Neural progenitor cell (in vitro differentiated cells): ENCODE measurements around the gene TLCD2. TPM values are rescaled to one million over a fixed set of nuclear protein-coding genes. Genes with fewer than 3 reads are reported as not detected.
"Not testable (repeated sequence)": the region's sequence is repeated elsewhere in the genome, so short reads cannot be mapped to it uniquely, and the experiment has no call there.

Experiments used
- DNase-seq: peaks from one replicate; pipeline ENCODE4 v3.0.0-alpha.2; 2016; ENCODE audit warnings: low spot score
- H2AFZ ChIP-seq: fragments of 200-600 bp; sonication (generic); replicated peaks from 2 replicates; pipeline ENCODE4 v1.6.1; 2016; ENCODE audit warnings: antibody characterized with exemption
- H3F3A ChIP-seq: fragments of 200-600 bp; sonication (generic); 2 replicates; pipeline ENCODE4 v1.6.1; 2016; ENCODE audit warnings: antibody characterized with exemption, low read depth
- H3K27ac ChIP-seq: fragments of 200-600 bp; sonication (generic); 2 replicates; pipeline ENCODE4 v1.5.1; 2016; ENCODE audit warnings: mild to moderate bottlenecking
- H3K27me3 ChIP-seq: fragments of 200-600 bp; sonication (generic); 2 replicates; pipeline ENCODE4 v1.6.1; 2016; ENCODE audit warnings: mild to moderate bottlenecking, moderate library complexity
- H3K36me3 ChIP-seq: fragments of 200-600 bp; sonication (generic); 2 replicates; pipeline ENCODE4 v1.5.1; 2016
- H3K4me1 ChIP-seq: fragments of 200-600 bp; sonication (generic); 2 replicates; pipeline ENCODE4 v1.6.1; 2016; ENCODE audit warnings: mixed run types
- H3K4me2 ChIP-seq: fragments of 200-600 bp; sonication (generic); 2 replicates; pipeline ENCODE4 v1.6.1; 2016
- H3K4me3 ChIP-seq: fragments of 200-600 bp; sonication (generic); 2 replicates; pipeline ENCODE4 v1.5.1; 2016
- H3K79me2 ChIP-seq: fragments of 200-600 bp; sonication (generic); 2 replicates; pipeline ENCODE4 v1.6.1; 2016; ENCODE audit warnings: low read depth
- H3K9ac ChIP-seq: fragments of 200-600 bp; sonication (generic); 2 replicates; pipeline ENCODE4 v1.6.1; 2016
- H3K9me3 ChIP-seq: fragments of 200-600 bp; sonication (generic); 2 replicates; pipeline ENCODE4 v1.5.1; 2016; ENCODE audit warnings: low read depth
- H4K20me1 ChIP-seq: fragments of 200-600 bp; sonication (generic); 2 replicates; pipeline ENCODE4 v1.6.1; 2016; ENCODE audit warnings: low read depth
- H3K27ac Mint-ChIP-seq: 3 replicates; pipeline ENCODE4 v1.8.0; 2021; ENCODE audit warnings: mixed read lengths
- H3K27me3 Mint-ChIP-seq: 2 replicates; pipeline ENCODE4 v1.8.0; 2022; ENCODE audit warnings: low read depth, mild to moderate bottlenecking, inconsistent platforms, moderate library complexity, mixed read lengths; ENCODE audit not compliant: insufficient read depth
- H3K36me3 Mint-ChIP-seq: 3 replicates; pipeline ENCODE4 v1.8.0; 2021; ENCODE audit warnings: mixed read lengths
- H3K4me1 Mint-ChIP-seq: 3 replicates; pipeline ENCODE4 v1.8.0; 2021; ENCODE audit warnings: mixed read lengths
- H3K4me3 Mint-ChIP-seq: 3 replicates; pipeline ENCODE4 v1.8.0; 2021; ENCODE audit warnings: mild to moderate bottlenecking, moderate library complexity, mixed read lengths
- H3K9me3 Mint-ChIP-seq: 3 replicates; pipeline ENCODE4 v1.8.0; 2020; ENCODE audit warnings: mixed read lengths
- EZH2 ChIP-seq: fragments of 200-600 bp; sonication (generic); IDR thresholded peaks from 2 replicates; pipeline ENCODE4 v1.6.1; 2017; ENCODE audit warnings: antibody characterized with exemption, mild to moderate bottlenecking, moderate library complexity
- EZH2phosphoT487 ChIP-seq: fragments of 200-600 bp; sonication (generic); IDR thresholded peaks from 2 replicates; pipeline ENCODE4 v1.6.1; 2017; ENCODE audit warnings: antibody characterized with exemption
- total RNA-seq: library from RNA; depleted of rRNA; stranded (reverse); fragments of >200 nt; gene quantifications from 2 replicates; pipeline ENCODE4 v1.2.3, GENCODE V29; 2015; ENCODE audit warnings: low replicate concordance
- TF ChIP-seq, protein P1 (sequence below): fragments of 200-600 bp; sonication (generic); IDR thresholded peaks from 2 replicates; pipeline ENCODE4 v1.5.1; 2017; ENCODE audit warnings: antibody characterized with exemption, mild to moderate bottlenecking

TLCD2 gene
- total RNA-seq, 1 donor from 2014 or later, result 0.15 TPM

GRCh38 chr17:1693339-1693738 lies 16.8 kb downstream of the TLCD2 start:
- no peaks in the 10 kb centered on the region for H3K79me2 ChIP-seq
- H3F3A ChIP-seq, result no peaks in the 10 kb centered on the region
- no peak overlapping the region for H3K9ac ChIP-seq
- Mint-ChIP-seq H3K4me1 (no peaks in the 10 kb centered on the region), H3K27ac (no peak overlapping the region), H3K36me3 (peaks cover 2% of the 10 kb centered on the region), H3K27me3 (peaks cover 4% of the 10 kb centered on the region), H3K4me3 (no peak overlapping the region), H3K9me3 (peaks cover 14% of the 10 kb centered on the region)
- H3K4me3 ChIP-seq, result no peak overlapping the region
- H3K36me3 ChIP-seq, result no peaks in the 10 kb centered on the region
- H4K20me1 ChIP-seq, result no peaks in the 10 kb centered on the region
- no peak overlapping the region for H3K27ac ChIP-seq
- H3K4me2 ChIP-seq, result no peak overlapping the region
- H3K4me1 ChIP-seq, result no peaks in the 10 kb centered on the region
- no peaks in the 10 kb centered on the region for H3K9me3 ChIP-seq
- H2AFZ ChIP-seq, result no peak overlapping the region
- TF ChIP-seq, protein P1, sequence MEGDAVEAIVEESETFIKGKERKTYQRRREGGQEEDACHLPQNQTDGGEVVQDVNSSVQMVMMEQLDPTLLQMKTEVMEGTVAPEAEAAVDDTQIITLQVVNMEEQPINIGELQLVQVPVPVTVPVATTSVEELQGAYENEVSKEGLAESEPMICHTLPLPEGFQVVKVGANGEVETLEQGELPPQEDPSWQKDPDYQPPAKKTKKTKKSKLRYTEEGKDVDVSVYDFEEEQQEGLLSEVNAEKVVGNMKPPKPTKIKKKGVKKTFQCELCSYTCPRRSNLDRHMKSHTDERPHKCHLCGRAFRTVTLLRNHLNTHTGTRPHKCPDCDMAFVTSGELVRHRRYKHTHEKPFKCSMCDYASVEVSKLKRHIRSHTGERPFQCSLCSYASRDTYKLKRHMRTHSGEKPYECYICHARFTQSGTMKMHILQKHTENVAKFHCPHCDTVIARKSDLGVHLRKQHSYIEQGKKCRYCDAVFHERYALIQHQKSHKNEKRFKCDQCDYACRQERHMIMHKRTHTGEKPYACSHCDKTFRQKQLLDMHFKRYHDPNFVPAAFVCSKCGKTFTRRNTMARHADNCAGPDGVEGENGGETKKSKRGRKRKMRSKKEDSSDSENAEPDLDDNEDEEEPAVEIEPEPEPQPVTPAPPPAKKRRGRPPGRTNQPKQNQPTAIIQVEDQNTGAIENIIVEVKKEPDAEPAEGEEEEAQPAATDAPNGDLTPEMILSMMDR, result no peak
- TF ChIP-seq EZH2, result no peak
- no peak for TF ChIP-seq EZH2phosphoT487
- DNase-seq, result no peak
- H3K27me3 ChIP-seq, result no peaks in the 10 kb centered on the region

DNA sequence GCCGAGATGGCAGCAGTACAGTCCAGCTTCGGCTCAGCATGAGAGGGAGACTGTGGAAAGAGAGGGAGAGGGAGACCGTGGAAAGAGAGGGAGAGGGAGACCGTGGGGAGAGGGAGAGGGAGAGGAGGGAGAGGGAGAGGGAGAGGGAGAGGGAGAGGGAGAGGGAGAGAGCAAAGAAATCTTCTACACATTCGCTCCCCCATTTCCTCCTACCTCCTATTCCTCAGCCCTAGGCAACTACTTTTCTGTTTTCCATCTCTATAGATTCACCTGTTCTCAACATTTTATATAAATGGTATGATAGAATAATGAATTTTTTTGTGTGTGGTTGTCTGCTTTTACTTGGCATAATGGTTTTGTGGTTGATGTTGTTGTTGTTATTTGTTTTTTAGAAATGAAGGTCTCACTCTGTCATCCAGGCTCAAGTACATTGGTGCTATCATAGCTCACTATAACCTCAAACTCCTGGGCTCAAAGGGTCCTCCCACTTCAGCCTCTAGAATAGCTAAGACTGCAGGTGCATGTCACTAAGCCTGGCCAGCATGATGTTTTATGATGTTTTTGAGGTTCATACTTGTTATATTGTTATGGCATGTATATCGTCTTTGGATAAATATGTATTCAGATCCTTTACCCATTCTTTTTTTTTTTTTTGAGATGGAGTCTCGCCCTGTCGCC lies 19.5 kb downstream of the TLCD2 start:
- Mint-ChIP-seq H3K27ac (no peak overlapping the region), H3K36me3 (peaks cover 2% of the 10 kb centered on the region), H3K27me3 (peaks cover 4% of the 10 kb centered on the region), H3K4me3 (no peak overlapping the region), H3K9me3 (peaks cover 14% of the 10 kb centered on the region), H3K4me1 (peaks cover 2% of the 10 kb centered on the region)
- Histone ChIP-seq H3K4me2 (no peak overlapping the region), H3K36me3 (no peaks in the 10 kb centered on the region), H3K79me2 (no peaks in the 10 kb centered on the region), H3K27me3 (no peaks in the 10 kb centered on the region), H3K9me3 (no peaks in the 10 kb centered on the region), H3K4me3 (no peak overlapping the region), H2AFZ (no peak overlapping the region), H3K27ac (no peak overlapping the region), H3K4me1 (no peaks in the 10 kb centered on the region), H4K20me1 (no peaks in the 10 kb centered on the region), H3K9ac (no peak overlapping the region), H3F3A (peaks cover 6% of the 10 kb centered on the region)
- no peak for DNase-seq
- TF ChIP-seq EZH2phosphoT487 (no peak), EZH2 (no peak)
- TF ChIP-seq, protein P1, result no peak

DNA sequence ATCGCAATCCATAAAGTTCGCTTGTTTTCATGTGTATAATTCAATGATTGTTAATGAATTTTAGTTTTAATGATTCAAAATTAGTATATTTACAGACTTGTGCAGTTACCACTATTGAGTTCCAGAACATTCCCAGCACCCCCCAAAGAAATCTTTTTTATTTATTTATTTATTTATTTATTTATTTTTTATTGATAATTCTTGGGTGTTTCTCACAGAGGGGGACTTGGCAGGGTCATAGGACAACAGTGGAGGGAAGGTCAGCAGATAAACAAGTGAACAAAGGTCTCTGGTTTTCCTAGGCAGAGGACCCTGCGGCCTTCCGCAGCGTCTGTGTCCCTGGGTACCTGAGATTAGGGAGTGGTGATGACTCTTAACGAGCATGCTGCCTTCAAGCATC lies 21.8 kb downstream of the TLCD2 start:
- not testable (repeated sequence) for H3K27me3 ChIP-seq, H3K4me1 ChIP-seq, DNase-seq, H3K9ac ChIP-seq, H4K20me1 ChIP-seq, H2AFZ ChIP-seq, H3K9me3 ChIP-seq, H3K36me3 ChIP-seq, H3K4me3 Mint-ChIP-seq, H3K4me2 ChIP-seq, H3K27me3 Mint-ChIP-seq, H3K27ac ChIP-seq, H3K4me3 ChIP-seq
- peaks cover 12% of the 10 kb centered on the region for H3K79me2 ChIP-seq
- peak overlapping the region; percentile 29 for H3K27ac Mint-ChIP-seq
- peaks cover 16% of the 10 kb centered on the region for H3K4me1 Mint-ChIP-seq
- peaks cover 12% of the 10 kb centered on the region for H3K36me3 Mint-ChIP-seq
- peaks cover 14% of the 10 kb centered on the region for H3F3A ChIP-seq
- peaks cover 14% of the 10 kb centered on the region for H3K9me3 Mint-ChIP-seq

- H3K27ac ChIP-seq, result no peak overlapping the region
- no peaks in the 10 kb centered on the region for H3K9me3 ChIP-seq
- peaks cover 29% of the 10 kb centered on the region for H4K20me1 ChIP-seq
- H3K27me3 Mint-ChIP-seq, result peaks cover 3% of the 10 kb centered on the region
- H3K4me3 Mint-ChIP-seq, result peak overlapping the region; percentile 51
- no peaks in the 10 kb centered on the region for H3K27me3 ChIP-seq
- no peak overlapping the region for H3K9ac ChIP-seq
- no peak for DNase-seq
- H3K4me2 ChIP-seq, result no peak overlapping the region
- H3K36me3 ChIP-seq, result peaks cover 4% of the 10 kb centered on the region
- H3K4me3 ChIP-seq, result no peak overlapping the region
- no peak overlapping the region for H2AFZ ChIP-seq
- peaks cover 25% of the 10 kb centered on the region for H3K36me3 Mint-ChIP-seq
- H3F3A ChIP-seq, result peaks cover 14% of the 10 kb centered on the region
- no peak overlapping the region for H3K27ac Mint-ChIP-seq
- peaks cover 35% of the 10 kb centered on the region for H3K79me2 ChIP-seq
- peaks cover 3% of the 10 kb centered on the region for H3K4me1 ChIP-seq
- peaks cover 24% of the 10 kb centered on the region for H3K4me1 Mint-ChIP-seq
- TF ChIP-seq, protein P1, result no peak
- TF ChIP-seq EZH2phosphoT487 (no peak), EZH2 (no peak)
- H3K9me3 Mint-ChIP-seq, result peaks cover 10% of the 10 kb centered on the region
These were observed 24.1 kb downstream of the TLCD2 start for GRCh38 chr17:1686086-1686485.
